Endothelial cell of umbilical vein (primary cell): ENCODE results near the gene GDPD4. TPM values are rescaled to one million over a fixed set of nuclear protein-coding genes. Genes with fewer than 3 reads are reported as not detected.
A peak's percentile ranks its signal among the peaks of the same experiment; 100 is the strongest.

Source experiments
- BruUV-seq: library from RNA; stranded (reverse); fragments of 400-500 nt; replicated peaks from 2 replicates; lab custom pipeline; 2021; lab: Mats Ljungman, UMichigan
- CTCF ChIA-PET: fragments of 300-600, 350-600 bp; sonication (Branson Sonifier 250); formaldehyde crosslinking; loops from one replicate; lab custom pipeline; 2021; ENCODE audit warnings: antibody characterized with exemption, inconsistent platforms; lab: Charles Lee
- POLR2A ChIA-PET: fragments of 300-600, 350-600 bp; sonication (Branson Sonifier 250); formaldehyde crosslinking; loops from one replicate; lab custom pipeline; 2021; ENCODE audit warnings: antibody characterized with exemption, inconsistent platforms; lab: Charles Lee
- DNase-seq: peaks from one replicate; pipeline ENCODE4 v3.0.0-alpha.2; 2011; ENCODE audit warnings: low read depth, low spot score
- FAIRE-seq: peaks from 2 replicates; lab custom pipeline; 2011; peaks lifted over from hg19 to GRCh38; lab: Jason Lieb, UNC
- H2AFZ ChIP-seq: 2 replicates; pipeline ENCODE4 v1.6.0; 2012; ENCODE audit warnings: low read depth, low read length, control low read depth, inconsistent platforms
- H3K27ac ChIP-seq: 2 replicates; pipeline ENCODE4 v1.5.1; 2011; ENCODE audit warnings: low read depth, mild to moderate bottlenecking, control low read depth, low read length, moderate library complexity; ENCODE audit not compliant: insufficient read depth
- H3K27me3 ChIP-seq, 2 experiments: 2 replicates each; pipeline versions ENCODE4 v1.6.0 to v1.6.1; 2011; ENCODE audit warnings: low read length in 2 of 2, mixed read lengths in 1 of 2; ENCODE audit not compliant: control insufficient read depth in 2 of 2, insufficient read depth in 2 of 2
- H3K36me3 ChIP-seq, 2 experiments: 2 replicates in 1 of 2; 3 replicates in 1 of 2; pipeline ENCODE4 v1.5.1; 2011; ENCODE audit warnings: low read length in 2 of 2, mild to moderate bottlenecking in 1 of 2, moderate library complexity in 1 of 2; ENCODE audit not compliant: control insufficient read depth in 2 of 2, insufficient read depth in 2 of 2; ENCODE audit errors: extremely low read depth in 1 of 2
- H3K4me1 ChIP-seq: 3 replicates; pipeline ENCODE4 v1.5.1; 2011; ENCODE audit warnings: mild to moderate bottlenecking, low read length; ENCODE audit not compliant: control insufficient read depth, insufficient read depth; ENCODE audit errors: extremely low read depth
- H3K4me2 ChIP-seq: 2 replicates; pipeline ENCODE4 v1.6.1; 2011; ENCODE audit warnings: low read length, control low read depth, mixed read lengths; ENCODE audit not compliant: insufficient read depth
- H3K4me3 ChIP-seq, 3 experiments: fragments of 200-600 bp in 1 of 3; sonication (generic), shearing (Covaris generic) in 1 of 3; replicated peaks in 1 of 3; 2 replicates each; pipeline ENCODE4 v1.5.1; 2011 to 2016; ENCODE audit warnings: control low read depth in 3 of 3, low read length in 3 of 3, mild to moderate bottlenecking in 2 of 3, inconsistent platforms in 1 of 3, low read depth in 1 of 3, moderate library complexity in 1 of 3; ENCODE audit not compliant: insufficient read depth in 1 of 3
- H3K79me2 ChIP-seq: 2 replicates; pipeline ENCODE4 v1.6.0; 2012; ENCODE audit warnings: low read length, inconsistent platforms; ENCODE audit not compliant: control insufficient read depth, insufficient read depth
- H3K9ac ChIP-seq: replicated peaks from 2 replicates; pipeline ENCODE3; 2011; ENCODE audit warnings: low read length, control low read depth; ENCODE audit not compliant: insufficient read depth; ENCODE audit errors: extremely low read depth
- H3K9me1 ChIP-seq: replicated peaks from 3 replicates; pipeline ENCODE4 v1.6.0; 2011; ENCODE audit warnings: mild to moderate bottlenecking, low read length; ENCODE audit not compliant: control insufficient read depth, insufficient read depth; ENCODE audit errors: extremely low read depth
- H3K9me3 ChIP-seq: replicated peaks from 2 replicates; pipeline ENCODE4 v1.5.1; 2012; ENCODE audit warnings: low read length, inconsistent platforms; ENCODE audit not compliant: control insufficient read depth, insufficient read depth
- H4K20me1 ChIP-seq: replicated peaks from 2 replicates; pipeline ENCODE3; 2011; ENCODE audit warnings: mild to moderate bottlenecking, low read length; ENCODE audit not compliant: control insufficient read depth, insufficient read depth; ENCODE audit errors: extremely low read depth
- EZH2 ChIP-seq: IDR thresholded peaks from 2 replicates; pipeline ENCODE4 v1.6.1; 2012; ENCODE audit warnings: borderline replicate concordance, low read depth, mild to moderate bottlenecking, moderate library complexity, low read length, inconsistent platforms; ENCODE audit not compliant: severe bottlenecking
- FOS ChIP-seq: IDR thresholded peaks from 2 replicates; pipeline ENCODE4 v1.6.1; 2011; ENCODE audit warnings: mild to moderate bottlenecking, low read length, moderate library complexity, borderline replicate concordance; ENCODE audit not compliant: insufficient read depth
- GATA2 ChIP-seq: IDR thresholded peaks from 2 replicates; pipeline ENCODE4 v1.7.0; 2011; ENCODE audit warnings: low read depth, mild to moderate bottlenecking, moderate library complexity, mixed read lengths, low read length; ENCODE audit not compliant: insufficient read length, insufficient read depth
- JUN ChIP-seq: IDR thresholded peaks from 2 replicates; pipeline ENCODE4 v1.6.1; 2011; ENCODE audit warnings: borderline replicate concordance, low read depth; ENCODE audit not compliant: insufficient read length, insufficient read depth
- MAX ChIP-seq: IDR thresholded peaks from 2 replicates; pipeline ENCODE4 v1.6.1; 2011; ENCODE audit not compliant: insufficient read depth, insufficient read length
- POLR2A ChIP-seq: IDR thresholded peaks from 2 replicates; pipeline ENCODE4 v1.6.1; 2012; ENCODE audit warnings: low read depth, mild to moderate bottlenecking, control low read depth, low read length
- POLR2AphosphoS5 ChIP-seq: IDR thresholded peaks from 2 replicates; pipeline ENCODE4 v1.6.1; 2012; ENCODE audit warnings: low read depth, mild to moderate bottlenecking, control low read depth, low read length, moderate library complexity; ENCODE audit not compliant: insufficient read depth
- dilution Hi-C: fragments of 300-500 bp; cut with MboI; formaldehyde crosslinking; loops from one replicate; pipeline ENCODE4 v1.15.0; 2019; ENCODE audit warnings: low sequenced_read_pairs; ENCODE audit not compliant: extremely low pct_ligation_motif_present
- intact Hi-C: fragments of 100-400 bp; cut with micrococcal nuclease; formaldehyde crosslinking; loops from one replicate; pipeline ENCODE4 v1.10.0; 2022
- polyA plus RNA-seq, 4 experiments: library from polyadenylated mRNA; depleted of rRNA in 3 of 4; stranded (reverse) in 3 of 4; unstranded in 1 of 4; fragments of >200 nt; gene quantifications; 2 replicates each; pipeline versions ENCODE4 v1.2.1 to v1.2.3, GENCODE V29; 2011 to 2012; ENCODE audit warnings: missing spikeins in 1 of 4
- total RNA-seq: library from RNA; stranded (reverse); gene quantifications from 2 replicates; pipeline ENCODE4 v1.2.3, GENCODE V29; 2021

GDPD4 gene
- total and polyA plus RNA-seq, 2 donors (not counting 3 experiments of a cell fraction or from before 2014, with no cell fraction given), result not detected

- no peaks in the 10 kb centered on the region for H3K79me2 ChIP-seq
- H3K9me1 ChIP-seq, result no peaks in the 10 kb centered on the region
- H3K9me3 ChIP-seq, result no peaks in the 10 kb centered on the region
- FAIRE-seq (no peak), DNase-seq (no peak)
- H3K27me3 ChIP-seq, result peaks cover 3 to 5% of the 10 kb centered on the region in 2 experiments
- no peak overlapping the region for H3K9ac ChIP-seq
- H4K20me1 ChIP-seq, result no peaks in the 10 kb centered on the region
- H3K4me2 ChIP-seq, result no peak overlapping the region
- H3K4me3 ChIP-seq, result no peak overlapping the region
- intact Hi-C loops (no loop called here), dilution Hi-C loops (no loop called here)
- peak; percentile 20 for TF ChIP-seq FOS
- TF ChIP-seq MAX, result no peak
- ChIA-PET POLR2A (no interaction called here), CTCF (interaction anchor here (1.1 kb wide), 1 partner anchor 281 kb away, joined by 3 read pairs; no protein-coding TSS in a partner anchor)
- no peak overlapping the region for H3K27ac ChIP-seq
- H3K4me1 ChIP-seq, result no peaks in the 10 kb centered on the region
- no peaks in the 10 kb centered on the region for H3K36me3 ChIP-seq
- no peak overlapping the region for H2AFZ ChIP-seq
- BruUV-seq, result no TSS peak
These were observed 34.7 kb downstream of the GDPD4 start for GRCh38 chr11:77266766-77267165.

GRCh38 chr11:77262803-77263202 is 38.7 kb downstream of the GDPD4 start:
- no peaks in the 10 kb centered on the region for H3K4me1 ChIP-seq
- DNase-seq (no peak), FAIRE-seq (no peak)
- H3K9me1 ChIP-seq, result no peaks in the 10 kb centered on the region
- no peak overlapping the region for H3K9ac ChIP-seq
- ChIA-PET CTCF (interaction anchor here (0.6 to 2.0 kb wide), 2 partner anchors 13 to 131 kb away, joined by 3 to 4 read pairs; no protein-coding TSS in a partner anchor), POLR2A (no interaction called here)
- H3K27ac ChIP-seq, result no peak overlapping the region
- TF ChIP-seq POLR2A (no peak), GATA2 (no peak), JUN (no peak), MAX (no peak), EZH2 (no peak), POLR2AphosphoS5 (no peak)
- no peaks in the 10 kb centered on the region for H3K36me3 ChIP-seq
- no peaks in the 10 kb centered on the region for H4K20me1 ChIP-seq
- dilution Hi-C loops (no loop called here), intact Hi-C loops (no loop called here)
- H3K4me3 ChIP-seq, result no peak overlapping the region
- no peaks in the 10 kb centered on the region for H3K9me3 ChIP-seq
- no peaks in the 10 kb centered on the region for H3K79me2 ChIP-seq
- no peak overlapping the region for H3K4me2 ChIP-seq
- BruUV-seq, result no TSS peak
- H2AFZ ChIP-seq, result no peak overlapping the region
- peaks cover 0 to 4% of the 10 kb centered on the region in 2 experiments for H3K27me3 ChIP-seq
